Suppressor macrophage treated with lipopolysaccharide for 4 hours (primary cell): ENCODE measurements around the gene TMX1.
A peak's percentile ranks its signal among the peaks of the same experiment; 100 is the strongest.

Experiments
- DNase-seq: peaks from one replicate; pipeline ENCODE4 v3.0.0-alpha.2; 2020

The TMX1 gene

GRCh38 chr14:51295646-51296263 is 55.7 kb downstream of the TMX1 start:
- no peak for DNase-seq

GRCh38 chr14:51297066-51297465 is 57.0 kb downstream of the TMX1 start:
- DNase-seq: no peak

GRCh38 chr14:51298895-51299294 is 58.8 kb downstream of the TMX1 start:
- DNase-seq: peak; percentile 16

DNA sequence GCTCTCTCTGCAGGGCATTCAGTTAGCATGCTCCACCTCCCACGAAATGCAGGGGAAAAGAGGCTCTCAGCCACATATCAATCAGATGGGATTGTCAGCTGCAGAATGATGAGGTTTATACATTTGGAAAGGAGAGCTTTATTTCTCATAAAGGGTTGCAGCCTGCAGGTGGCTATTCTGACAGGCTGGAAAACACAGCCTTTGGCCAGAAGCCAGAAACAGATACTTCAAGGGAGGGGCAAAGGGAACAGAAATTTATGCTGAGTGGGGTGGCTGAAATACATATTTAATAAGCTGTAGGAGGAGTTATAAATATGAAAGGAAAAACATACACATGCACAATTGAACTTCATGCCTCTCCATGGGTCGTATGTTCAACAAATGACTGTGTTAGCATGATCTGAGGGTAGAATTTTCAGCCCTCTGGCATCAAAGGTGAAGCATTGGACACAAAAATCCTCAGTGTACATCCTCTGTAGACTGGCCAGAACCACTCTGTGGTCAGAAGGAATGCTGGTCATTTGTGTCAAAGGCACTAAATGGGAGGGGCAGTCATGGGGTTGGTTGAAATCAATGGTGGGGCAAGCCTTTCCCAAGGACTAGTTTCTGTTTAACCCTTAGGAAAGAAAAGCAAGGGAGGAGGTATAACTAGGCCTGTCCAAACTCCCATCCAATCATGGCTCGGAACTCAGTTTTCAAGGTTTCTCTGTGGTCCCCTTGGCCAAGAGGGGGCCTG is 62.4 kb downstream of the TMX1 start:
- DNase-seq: no peak

DNA sequence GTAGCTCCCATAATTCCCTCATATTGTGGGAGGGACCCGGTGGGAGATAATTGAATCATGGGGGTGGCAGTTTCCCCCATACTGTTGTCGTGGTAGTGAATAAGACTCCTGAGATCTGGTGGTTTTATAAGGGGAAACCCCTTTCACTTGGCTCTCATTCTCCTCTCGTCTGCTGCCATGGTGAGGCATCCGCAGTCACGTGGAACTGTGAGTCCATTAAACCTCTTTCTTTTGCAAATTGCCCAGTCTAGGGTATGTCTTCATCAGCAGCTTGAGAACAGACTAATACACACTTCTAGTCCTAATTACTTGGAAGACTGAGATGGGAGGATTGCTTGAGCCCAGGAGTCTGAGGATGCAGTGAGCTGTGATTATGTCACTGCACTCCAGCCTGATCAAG is 64.4 kb downstream of the TMX1 start:
- DNase-seq: no peak

DNA sequence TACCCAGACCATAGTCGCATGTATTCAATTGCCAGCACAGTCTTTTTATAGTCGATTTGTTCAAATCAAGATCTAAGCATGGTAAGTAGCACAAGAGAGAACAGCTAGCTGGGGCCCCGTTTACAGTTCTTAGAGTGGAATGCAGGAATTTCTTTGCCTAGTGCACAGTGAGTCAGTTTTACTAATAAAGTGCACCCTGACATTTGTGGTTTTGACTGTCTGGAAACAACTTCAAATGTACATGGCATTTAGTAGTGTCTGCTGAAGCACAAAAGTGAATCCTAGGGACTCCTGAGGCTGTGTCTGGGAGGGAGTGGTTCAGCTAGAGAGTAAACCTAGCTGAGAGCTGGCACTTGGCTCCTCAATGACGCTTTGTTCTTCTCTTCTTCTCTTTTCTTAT is 64.9 kb downstream of the TMX1 start:
- DNase-seq: no peak

GRCh38 chr14:51305751-51306150 is 65.7 kb downstream of the TMX1 start:
- no peak for DNase-seq
